K562 (cell line): ENCODE measurements around the gene RAP1GAP2.

Source experiments
- EP300 ChIP-seq: IDR thresholded peaks from 2 replicates; pipeline ENCODE4 v1.6.1; 2012; ENCODE audit warnings: low read length, improper control_type of control experiment
- HNRNPK ChIP-seq: fragments of 200-400 bp; formaldehyde crosslinking; IDR thresholded peaks from one replicate; pipeline ENCODE4 v1.6.1; 2018; ENCODE audit warnings: mild to moderate bottlenecking, low read depth, low read length; ENCODE audit not compliant: poor library complexity, severe bottlenecking
- JUND ChIP-seq, 2 experiments: IDR thresholded peaks; 2 replicates in 1 of 2; 3 replicates in 1 of 2; pipeline ENCODE4 v1.6.1; 2011; ENCODE audit warnings: borderline replicate concordance in 2 of 2, low read depth in 2 of 2, low read length in 2 of 2, improper control_type of control experiment in 1 of 2, missing biosample characterization in 1 of 2, missing genetic modification characterization in 1 of 2, missing genetic modification reagents in 1 of 2
- POLR2A ChIP-seq: fragments of 450-650 bp; conservative IDR thresholded peaks from 2 replicates; pipeline ENCODE4 v1.6.1; 2016

- TF ChIP-seq EP300 = no peak
- no peak for TF ChIP-seq JUND (IDR thresholded peaks at IDR 0.05; ENCODE audit: borderline replicate concordance, low read depth, low read length)
- no peak for TF ChIP-seq JUND (tag; IDR thresholded peaks at IDR 0.05; ENCODE audit: borderline replicate concordance, low read depth, low read length)
- no peak for TF ChIP-seq HNRNPK
- TF ChIP-seq POLR2A = no peak
These were observed 636 bp upstream of the RAP1GAP2 start for GRCh38 chr17:2795441-2796163.
